GM18517 (cell line): ENCODE measurements around the gene GRHL1.

ENCODE experiments used
- ATAC-seq: cut with Tn5 transposase; IDR thresholded peaks from one replicate; pipeline ENCODE4 v1.9.1; 2021; ENCODE audit warnings: mild to moderate bottlenecking, moderate library complexity; ENCODE audit not compliant: unreplicated experiment

GRHL1 gene

GRCh38 chr2:9949239-9949991 lies 2.1 kb upstream of the GRHL1 start:
- ATAC-seq: no peak

GRCh38 chr2:9949992-9950520 lies 1.4 kb upstream of the GRHL1 start:
- no peak for ATAC-seq

- ATAC-seq: peak; percentile 23
These were observed 797 bp upstream of the GRHL1 start for GRCh38 chr2:9950521-9951271.

- no peak for ATAC-seq
These were observed 296 bp upstream of the GRHL1 start for GRCh38 chr2:9951272-9951521.

- no peak for ATAC-seq
These were observed 819 bp downstream of the GRHL1 start for GRCh38 chr2:9952286-9952737.

GRCh38 chr2:9952856-9953503 lies 1.5 kb downstream of the GRHL1 start:
- ATAC-seq: no peak

GRCh38 chr2:9954136-9954535 lies 2.6 kb downstream of the GRHL1 start:
- ATAC-seq: no peak

GRCh38 chr2:9958057-9958456 lies 6.6 kb downstream of the GRHL1 start:
- ATAC-seq: no peak

GRCh38 chr2:9959262-9959661 lies 7.8 kb downstream of the GRHL1 start:
- ATAC-seq: no peak

GRCh38 chr2:9961013-9961412 lies 9.5 kb downstream of the GRHL1 start:
- ATAC-seq: no peak

- no peak for ATAC-seq
These were observed 13.0 kb downstream of the GRHL1 start for GRCh38 chr2:9964334-9964980.

- no peak for ATAC-seq
These were observed 13.8 kb downstream of the GRHL1 start for GRCh38 chr2:9965119-9965822.

GRCh38 chr2:9966491-9967022 lies 15.1 kb downstream of the GRHL1 start:
- ATAC-seq: no peak

GRCh38 chr2:9967053-9967775 lies 15.7 kb downstream of the GRHL1 start:
- ATAC-seq: peak; percentile 77

GRCh38 chr2:9968553-9969497 lies 17.3 kb downstream of the GRHL1 start:
- no peak for ATAC-seq

GRCh38 chr2:9970200-9971044 lies 18.9 kb downstream of the GRHL1 start:
- ATAC-seq: no peak

- no peak for ATAC-seq
These were observed 19.8 kb downstream of the GRHL1 start for GRCh38 chr2:9971105-9971818.
